Measurements from ENCODE around the gene GJA9. TPM values are rescaled to one million over a fixed set of nuclear protein-coding genes. Genes with fewer than 3 reads are reported as not detected.

GJA9 gene
- total and polyA plus RNA-seq, 12 donors = not detected

DNA sequence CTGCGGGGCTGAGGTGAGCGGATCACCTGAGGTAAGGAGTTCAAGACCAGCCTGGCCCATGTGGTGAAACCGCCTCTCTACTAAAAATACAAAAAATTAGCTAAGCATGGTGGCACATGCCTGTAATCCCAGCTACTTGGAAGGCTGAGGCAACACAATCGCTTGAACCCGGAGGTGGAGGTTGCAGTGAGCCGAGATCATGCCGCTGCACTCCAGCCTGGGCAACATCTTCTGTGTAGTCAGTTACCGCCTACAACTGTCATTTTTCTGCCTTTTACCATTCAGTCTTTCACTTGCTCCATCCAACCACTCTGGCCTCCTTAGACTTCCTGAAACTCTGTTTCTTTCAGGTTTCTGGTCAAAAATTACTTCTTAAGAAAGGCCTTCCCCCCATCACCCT is 10.4 kb downstream of the GJA9 start:
- intact Hi-C loops (cut with DNase I) = loop anchor here in 1 of 2 donors (5.0 to 10.0 kb wide), 2 partner anchors 121 to 214 kb away; partner anchors contain the start of gene AKIRIN1
- Histone ChIP-seq H3K9me3 (replicated peaks in 1 of 3) (no peaks in the 10 kb centered on the region), H3K4me3 (no peak overlapping the region), H3K27me3 (no peaks in the 10 kb centered on the region), H3K27ac (no peak overlapping the region), H3K4me1 (replicated peaks in 1 of 2) (peaks cover 11 to 18% of the 10 kb centered on the region in 2 donors), H3K36me3 (replicated peaks in 1 of 2) (no peaks in the 10 kb centered on the region)
- no peak for DNase-seq
- TF ChIP-seq POLR2A (IDR thresholded peaks at IDR 0.05) = no peak
- TF ChIP-seq, protein P1, sequence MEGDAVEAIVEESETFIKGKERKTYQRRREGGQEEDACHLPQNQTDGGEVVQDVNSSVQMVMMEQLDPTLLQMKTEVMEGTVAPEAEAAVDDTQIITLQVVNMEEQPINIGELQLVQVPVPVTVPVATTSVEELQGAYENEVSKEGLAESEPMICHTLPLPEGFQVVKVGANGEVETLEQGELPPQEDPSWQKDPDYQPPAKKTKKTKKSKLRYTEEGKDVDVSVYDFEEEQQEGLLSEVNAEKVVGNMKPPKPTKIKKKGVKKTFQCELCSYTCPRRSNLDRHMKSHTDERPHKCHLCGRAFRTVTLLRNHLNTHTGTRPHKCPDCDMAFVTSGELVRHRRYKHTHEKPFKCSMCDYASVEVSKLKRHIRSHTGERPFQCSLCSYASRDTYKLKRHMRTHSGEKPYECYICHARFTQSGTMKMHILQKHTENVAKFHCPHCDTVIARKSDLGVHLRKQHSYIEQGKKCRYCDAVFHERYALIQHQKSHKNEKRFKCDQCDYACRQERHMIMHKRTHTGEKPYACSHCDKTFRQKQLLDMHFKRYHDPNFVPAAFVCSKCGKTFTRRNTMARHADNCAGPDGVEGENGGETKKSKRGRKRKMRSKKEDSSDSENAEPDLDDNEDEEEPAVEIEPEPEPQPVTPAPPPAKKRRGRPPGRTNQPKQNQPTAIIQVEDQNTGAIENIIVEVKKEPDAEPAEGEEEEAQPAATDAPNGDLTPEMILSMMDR (IDR thresholded peaks at IDR 0.05) = no peak
- 89 to 96% (median 94%) methylated on average over 8 of the region's 8 CpGs for WGBS, 4 donors

DNA sequence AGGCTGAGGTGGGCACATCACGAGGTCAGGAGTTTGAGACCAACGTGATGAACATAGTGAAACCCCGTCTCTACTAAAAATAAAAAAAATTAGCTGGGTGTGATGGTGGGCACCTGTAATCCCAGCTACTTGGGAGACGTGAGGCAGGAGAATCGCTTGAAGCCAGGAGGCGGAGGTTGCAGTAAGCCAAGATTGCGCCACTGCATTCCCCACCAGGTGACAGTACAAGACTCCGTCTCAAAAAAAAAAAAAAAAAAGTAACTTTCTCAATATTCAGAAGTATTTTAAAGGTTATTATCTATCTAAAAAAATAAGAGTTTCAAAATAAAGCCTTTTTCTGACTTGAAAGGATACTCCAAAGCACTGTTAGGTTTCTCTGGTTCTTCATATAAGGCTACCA is 14.2 kb downstream of the GJA9 start:
- TF ChIP-seq POLR2A (IDR thresholded peaks at IDR 0.05) = no peak
- no peak for DNase-seq
- Histone ChIP-seq H3K27ac (no peak overlapping the region), H3K27me3 (no peaks in the 10 kb centered on the region), H3K4me1 (replicated peaks in 1 of 2) (peaks cover 4 to 13% of the 10 kb centered on the region in 2 donors), H3K4me3 (no peak overlapping the region), H3K9me3 (replicated peaks in 1 of 3) (no peaks in the 10 kb centered on the region), H3K36me3 (replicated peaks in 1 of 2) (no peaks in the 10 kb centered on the region)
- 92 to 97% (median 94%) methylated on average over 8 of the region's 8 CpGs for WGBS, 4 donors
- intact Hi-C loops (cut with DNase I) = no loop called here

DNA sequence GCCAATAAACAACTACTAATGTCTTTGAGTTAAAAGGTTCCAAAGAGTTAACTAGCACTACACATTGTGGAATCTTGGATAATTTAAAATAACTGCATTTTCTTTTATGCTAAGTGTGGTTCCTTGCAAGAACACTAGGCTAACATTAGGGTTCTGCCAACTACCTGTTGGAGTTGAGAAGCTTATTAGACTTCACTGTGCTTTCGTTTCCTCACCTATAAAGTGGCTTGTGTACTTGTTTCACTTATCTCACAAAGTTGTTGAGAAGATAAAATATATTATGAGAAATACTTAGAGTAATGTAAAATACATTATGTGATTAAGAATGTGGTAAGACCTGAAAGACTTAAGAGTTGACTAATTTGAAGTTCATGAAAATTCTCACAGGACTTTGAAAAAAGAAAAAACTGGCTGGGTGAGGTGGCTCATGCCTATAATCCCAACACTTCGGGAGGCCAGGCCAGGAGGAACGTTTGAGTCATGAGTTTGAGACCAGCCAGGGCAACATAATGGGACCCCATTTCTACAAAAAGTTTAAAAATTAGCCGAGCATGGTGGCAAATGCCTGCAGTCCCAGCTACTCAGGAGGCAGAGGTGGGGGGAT is 16.2 kb downstream of the GJA9 start:
- peaks cover 0 to 20% of the 10 kb centered on the region in 2 donors for H3K4me1 ChIP-seq (replicated peaks in 1 of 2)
- TF ChIP-seq, protein P1 (IDR thresholded peaks at IDR 0.05) = no peak
- no peak for TF ChIP-seq POLR2A (IDR thresholded peaks at IDR 0.05)
- no peaks in the 10 kb centered on the region for H3K27me3 ChIP-seq
- H3K36me3 ChIP-seq (replicated peaks in 1 of 2) = no peaks in the 10 kb centered on the region
- WGBS, 4 donors = 88 to 96% (median 89%) methylated on average over 4 of the region's 4 CpGs
- no peak overlapping the region for H3K4me3 ChIP-seq
- intact Hi-C loops (cut with DNase I) = no loop called here
- no peak overlapping the region for H3K27ac ChIP-seq
- no peaks in the 10 kb centered on the region for H3K9me3 ChIP-seq (replicated peaks in 1 of 3)
- no peak for DNase-seq

DNA sequence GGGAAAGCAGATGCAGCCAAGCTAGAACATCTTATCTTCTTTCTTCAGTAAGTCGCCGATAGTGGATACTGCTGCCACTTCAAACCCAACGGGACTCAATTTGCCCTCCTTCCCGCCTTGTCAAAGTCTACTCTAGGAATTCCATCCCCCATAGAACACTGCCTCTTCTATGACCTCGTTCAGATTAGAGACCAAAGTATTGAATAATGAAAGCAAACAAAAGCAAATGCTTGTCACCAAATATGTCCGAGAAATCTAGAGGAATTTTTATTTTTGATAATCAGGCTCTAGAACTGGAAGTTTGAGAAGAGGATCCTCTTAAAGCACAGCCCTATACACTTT is 21.0 kb downstream of the GJA9 start:
- peaks cover 0 to 11% of the 10 kb centered on the region in 2 donors for H3K36me3 ChIP-seq (replicated peaks in 1 of 2)
- intact Hi-C loops (cut with DNase I) = no loop called here
- peak in 1 of 7 donors; percentile 11 for DNase-seq
- 3 to 7% (median 4%) methylated on average over 6 of the region's 6 CpGs for WGBS, 4 donors
- H3K9me3 ChIP-seq (replicated peaks in 1 of 3) = no peaks in the 10 kb centered on the region
- peak overlapping the region; percentile 48 to 92 (median 85) for H3K4me3 ChIP-seq
- peak overlapping the region in 4 of 5 donors; percentile 49 to 94 (median 92) for H3K27ac ChIP-seq
- H3K4me1 ChIP-seq (replicated peaks in 1 of 2) = peaks cover 0 to 39% of the 10 kb centered on the region in 2 donors
- TF ChIP-seq POLR2A (IDR thresholded peaks at IDR 0.05) = no peak
- TF ChIP-seq, protein P1 (IDR thresholded peaks at IDR 0.05) = no peak
- no peaks in the 10 kb centered on the region for H3K27me3 ChIP-seq

Data from adrenal gland (tissue), 12 donors.